ENCODE measurements around the gene PTPRN. TPM values are rescaled to one million over a fixed set of nuclear protein-coding genes. Genes with fewer than 3 reads are reported as not detected.

The PTPRN gene
- total and polyA plus RNA-seq, 2 of the 8 experiments (the other 6 are each of a cell fraction or from before 2014, with no cell fraction given): 5.4 to 8.2 TPM

DNA sequence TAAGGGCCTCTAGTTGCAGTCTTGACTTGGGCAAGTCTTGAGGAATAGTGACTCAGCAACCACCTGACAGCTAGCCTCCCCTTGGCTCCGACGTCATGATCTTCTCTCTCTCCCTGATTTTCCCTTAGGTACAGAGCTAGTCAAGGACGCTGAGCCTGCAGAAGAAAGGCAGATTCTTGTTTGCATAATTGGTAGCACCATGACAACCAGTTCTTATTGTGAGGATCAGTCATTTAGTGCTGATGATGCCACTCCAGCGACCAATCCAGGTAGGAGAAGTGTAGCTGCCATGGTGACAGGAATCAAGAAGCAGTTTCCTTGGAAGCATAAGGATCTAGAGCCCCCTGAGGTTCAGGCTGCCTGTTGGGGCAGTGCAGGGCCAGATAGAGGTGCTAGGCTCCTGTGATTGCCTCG, 26.2 kb upstream of the PTPRN start:
- Histone ChIP-seq H3K9me3 (ENCODE audit: insufficient read depth in 2 of 2, low read depth in 1 of 2, low read length in 1 of 2) (no peaks in the 10 kb centered on the region), H2AFZ (ENCODE audit: low read length) (no peak overlapping the region), H3K14ac (ENCODE audit: insufficient read length) (no peak overlapping the region), H3K9ac (replicated peaks in 1 of 4; ENCODE audit: extremely low read depth in 1 of 4, low read depth in 3 of 4, low read length in 3 of 4) (no peak overlapping the region), H3K4me1 (replicated peaks in 1 of 4; ENCODE audit: control insufficient read depth in 3 of 4, insufficient read depth in 4 of 4, low read length in 3 of 4) (peaks cover 0 to 3% (median 1%) of the 10 kb centered on the region in 4 experiments; a peak in 5 of 7 replicates), H4K91ac (replicated peaks; ENCODE audit: insufficient read length, low read length) (no peak overlapping the region), H3K27me3 (replicated peaks in 1 of 4; ENCODE audit: control insufficient read depth in 3 of 4, extremely low read depth in 1 of 4, insufficient read depth in 3 of 4, low read length in 3 of 4) (peaks cover 11 to 29% (median 22%) of the 10 kb centered on the region in 4 experiments), H3K4me2 (ENCODE audit: insufficient read depth in 1 of 2, low read depth in 2 of 2, low read length in 2 of 2) (no peak overlapping the region), H2BK15ac (ENCODE audit: low read length) (no peak overlapping the region), H3K56ac (replicated peaks; ENCODE audit: insufficient read length, low read depth, low read length) (no peak overlapping the region), H3K23ac (ENCODE audit: insufficient read length) (no peak overlapping the region), H3K79me1 (ENCODE audit: low read depth, low read length) (no peaks in the 10 kb centered on the region), H2BK20ac (ENCODE audit: low read length) (no peak overlapping the region), H2BK12ac (ENCODE audit: low read depth, low read length) (no peak overlapping the region), H3K23me2 (ENCODE audit: low read depth, low read length) (peaks cover 2% of the 10 kb centered on the region; the same call in 1 of the 2 replicates), H3K4ac (replicated peaks; ENCODE audit: insufficient read length, low read depth, low read length) (no peak overlapping the region), H4K8ac (ENCODE audit: extremely low read depth, insufficient read depth, low read length) (no peak overlapping the region), H3K27ac (ENCODE audit: low read depth, low read length) (no peak overlapping the region), H3K79me2 (ENCODE audit: control insufficient read depth in 1 of 2, insufficient read depth in 2 of 2, low read length in 2 of 2) (no peaks in the 10 kb centered on the region), H4K20me1 (replicated peaks in 1 of 2; ENCODE audit: control insufficient read depth in 1 of 2, insufficient read depth in 2 of 2, low read length in 2 of 2) (no peaks in the 10 kb centered on the region), H2BK120ac (replicated peaks; ENCODE audit: low read depth, low read length) (no peak overlapping the region), H3K18ac (ENCODE audit: extremely low read depth, low read length) (no peak overlapping the region), H3K36me3 (ENCODE audit: control insufficient read depth in 2 of 4, insufficient read depth in 4 of 4, low read length in 3 of 4) (no peaks in the 10 kb centered on the region), H2AK5ac (ENCODE audit: low read depth, low read length) (no peak overlapping the region), H4K5ac (ENCODE audit: insufficient read length, low read depth, low read length) (no peak overlapping the region), H3K4me3 (ENCODE audit: extremely low read depth in 1 of 4, insufficient read depth in 2 of 4, low read depth in 3 of 4, low read length in 4 of 4) (no peak overlapping the region), H2BK5ac (ENCODE audit: low read depth, low read length) (no peak overlapping the region)
- ChIA-PET CTCF (ENCODE audit: partially characterized antibody) (interaction anchor here (0.6 to 8.2 kb wide), 18 partner anchors 9 to 326 kb away, joined by 3 to 91 read pairs (median 4); no protein-coding TSS in a partner anchor), POLR2A (ENCODE audit: partially characterized antibody) (interaction anchor here (0.7 to 1.2 kb wide), 3 partner anchors 47 to 116 kb away, joined by 3 read pairs; partner anchors contain the start of gene ABCB6)
- TF ChIP-seq, protein P1, sequence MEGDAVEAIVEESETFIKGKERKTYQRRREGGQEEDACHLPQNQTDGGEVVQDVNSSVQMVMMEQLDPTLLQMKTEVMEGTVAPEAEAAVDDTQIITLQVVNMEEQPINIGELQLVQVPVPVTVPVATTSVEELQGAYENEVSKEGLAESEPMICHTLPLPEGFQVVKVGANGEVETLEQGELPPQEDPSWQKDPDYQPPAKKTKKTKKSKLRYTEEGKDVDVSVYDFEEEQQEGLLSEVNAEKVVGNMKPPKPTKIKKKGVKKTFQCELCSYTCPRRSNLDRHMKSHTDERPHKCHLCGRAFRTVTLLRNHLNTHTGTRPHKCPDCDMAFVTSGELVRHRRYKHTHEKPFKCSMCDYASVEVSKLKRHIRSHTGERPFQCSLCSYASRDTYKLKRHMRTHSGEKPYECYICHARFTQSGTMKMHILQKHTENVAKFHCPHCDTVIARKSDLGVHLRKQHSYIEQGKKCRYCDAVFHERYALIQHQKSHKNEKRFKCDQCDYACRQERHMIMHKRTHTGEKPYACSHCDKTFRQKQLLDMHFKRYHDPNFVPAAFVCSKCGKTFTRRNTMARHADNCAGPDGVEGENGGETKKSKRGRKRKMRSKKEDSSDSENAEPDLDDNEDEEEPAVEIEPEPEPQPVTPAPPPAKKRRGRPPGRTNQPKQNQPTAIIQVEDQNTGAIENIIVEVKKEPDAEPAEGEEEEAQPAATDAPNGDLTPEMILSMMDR (IDR thresholded peaks at IDR 0.05; ENCODE audit: control extremely low read depth in 1 of 3, insufficient read depth in 1 of 3, low read depth in 1 of 3, low read length in 3 of 3): peak; percentile 28 to 39 (median 28)
- no peak for TF ChIP-seq MAX (IDR thresholded peaks at IDR 0.05)
- no peak for TF ChIP-seq NRF1 (IDR thresholded peaks at IDR 0.05; ENCODE audit: low read depth, low read length)
- peak; percentile 40; the same call in 1 of the 2 replicates for TF ChIP-seq MAFK (IDR thresholded peaks at IDR 0.05; ENCODE audit: low read depth, low read length)
- TF ChIP-seq BACH1 (IDR thresholded peaks at IDR 0.05; ENCODE audit: low read length): peak; percentile 21; the same call in 1 of the 2 replicates
- TF ChIP-seq GTF2F1 (IDR thresholded peaks at IDR 0.05; ENCODE audit: borderline replicate concordance, low read depth, low read length): no peak
- no peak for TF ChIP-seq EZH2 (IDR thresholded peaks at IDR 0.05; ENCODE audit: low read depth, low read length, severe bottlenecking)
- TF ChIP-seq RAD21 (IDR thresholded peaks at IDR 0.05 in 1 of 2, conservative IDR thresholded peaks at IDR 0.05 in 1 of 2; ENCODE audit: low read depth in 2 of 2, low read length in 2 of 2): peak; percentile 27 to 33; a peak in 2 of 4 replicates
- TF ChIP-seq HDAC6 (IDR thresholded peaks at IDR 0.05; ENCODE audit: low read depth, low read length): no peak
- no peak for TF ChIP-seq RBBP5 (IDR thresholded peaks at IDR 0.05; ENCODE audit: borderline replicate concordance, low read depth, low read length)
- no peak for FAIRE-seq
- 64% methylated on average over 5 of the region's 5 CpGs; no CpG with 5 or more reads in 1 of the 2 experiments for WGBS, 2 experiments (ENCODE audit: extremely low coverage in 1 of 2, insufficient coverage in 1 of 2, insufficient read length in 1 of 2, insufficient replicate concordance in 2 of 2, low coverage in 1 of 2, low lambda C conversion rate in 2 of 2, missing lambda C conversion rate in 1 of 2)
- DNase-seq (ENCODE audit: low read depth in 1 of 2, low spot score in 2 of 2): no peak
